Osteoblast (primary cell): Measurements from ENCODE around the gene ZIM2. TPM values are rescaled to one million over a fixed set of nuclear protein-coding genes. Genes with fewer than 3 reads are reported as not detected.

ENCODE experiments used
- DNase-seq: peaks from one replicate; pipeline ENCODE4 v3.0.0; 2011; ENCODE audit warnings: low spot score, mixed read lengths; ENCODE audit not compliant: insufficient read length; ENCODE audit errors: missing footprints
- H2AFZ ChIP-seq: 2 replicates; pipeline ENCODE4 v1.6.0; 2011; ENCODE audit warnings: mild to moderate bottlenecking, low read length
- H3K27ac ChIP-seq: 2 replicates; pipeline ENCODE4 v1.5.1; 2011; ENCODE audit warnings: mild to moderate bottlenecking, low read depth, low read length, moderate library complexity
- H3K27me3 ChIP-seq: 2 replicates; pipeline ENCODE4 v1.6.0; 2012; ENCODE audit warnings: mild to moderate bottlenecking, control low read depth, inconsistent platforms, low read length, moderate library complexity; ENCODE audit not compliant: insufficient read depth
- H3K36me3 ChIP-seq: 2 replicates; pipeline ENCODE4 v1.5.1; 2011; ENCODE audit warnings: mild to moderate bottlenecking, low read length, control low read depth, moderate library complexity; ENCODE audit not compliant: insufficient read depth
- H3K4me1 ChIP-seq: 2 replicates; pipeline ENCODE4 v1.5.1; 2011; ENCODE audit warnings: mild to moderate bottlenecking, low read length, control low read depth, moderate library complexity; ENCODE audit not compliant: insufficient read depth
- H3K4me2 ChIP-seq: 2 replicates; pipeline ENCODE4 v1.6.0; 2011; ENCODE audit warnings: mild to moderate bottlenecking, low read length; ENCODE audit not compliant: insufficient read depth
- H3K4me3 ChIP-seq: fragments of 200-600 bp; sonication (generic); 3 replicates; pipeline ENCODE4 v1.5.1; 2012; ENCODE audit warnings: mild to moderate bottlenecking, low read length, inconsistent platforms; ENCODE audit not compliant: insufficient read depth
- H3K79me2 ChIP-seq: 2 replicates; pipeline ENCODE4 v1.6.0; 2012; ENCODE audit warnings: mild to moderate bottlenecking, low read length, control low read depth, inconsistent platforms; ENCODE audit not compliant: insufficient read depth
- H3K9me3 ChIP-seq: 2 replicates; pipeline ENCODE4 v1.5.1; 2011; ENCODE audit warnings: low read depth, low read length, control low read depth
- H4K20me1 ChIP-seq: 2 replicates; pipeline ENCODE4 v1.6.0; 2012; ENCODE audit warnings: mild to moderate bottlenecking, low read length, control low read depth; ENCODE audit not compliant: insufficient read depth
- CTCF ChIP-seq: IDR thresholded peaks from 2 replicates; pipeline ENCODE4 v1.5.1; 2011; ENCODE audit warnings: mild to moderate bottlenecking, low read depth, low read length, moderate library complexity; ENCODE audit errors: extremely low read depth
- total RNA-seq: library from RNA; depleted of rRNA; stranded (reverse); fragments of >200 nt; gene quantifications from 2 replicates; pipeline ENCODE4 v1.2.3, GENCODE V29; 2012

The ZIM2 gene
- total RNA-seq, 1 donor: not detected

- Histone ChIP-seq H3K4me2 (no peak overlapping the region), H3K4me1 (no peaks in the 10 kb centered on the region), H3K27me3 (no peaks in the 10 kb centered on the region), H2AFZ (no peak overlapping the region), H3K79me2 (no peaks in the 10 kb centered on the region), H3K9me3 (peaks cover 6% of the 10 kb centered on the region), H4K20me1 (no peaks in the 10 kb centered on the region), H3K36me3 (no peaks in the 10 kb centered on the region), H3K27ac (no peak overlapping the region), H3K4me3 (no peak overlapping the region)
- no peak for TF ChIP-seq CTCF
- DNase-seq: no peak
These were observed 27.0 kb downstream of the ZIM2 start for GRCh38 chr19:56813531-56813930.

GRCh38 chr19:56811480-56811879 is 29.0 kb downstream of the ZIM2 start:
- Histone ChIP-seq H3K27me3 (no peaks in the 10 kb centered on the region), H3K4me3 (no peak overlapping the region), H3K79me2 (no peaks in the 10 kb centered on the region), H3K4me2 (no peak overlapping the region), H2AFZ (no peak overlapping the region), H3K9me3 (peaks cover 2% of the 10 kb centered on the region), H3K27ac (no peak overlapping the region), H4K20me1 (no peaks in the 10 kb centered on the region), H3K36me3 (no peaks in the 10 kb centered on the region), H3K4me1 (no peaks in the 10 kb centered on the region)
- TF ChIP-seq CTCF: no peak
- DNase-seq: no peak

GRCh38 chr19:56810260-56810659 is 30.3 kb downstream of the ZIM2 start:
- Histone ChIP-seq H3K4me2 (no peak overlapping the region), H3K79me2 (no peaks in the 10 kb centered on the region), H3K9me3 (peaks cover 2% of the 10 kb centered on the region), H4K20me1 (no peaks in the 10 kb centered on the region), H3K36me3 (no peaks in the 10 kb centered on the region), H3K4me3 (no peak overlapping the region), H3K27me3 (no peaks in the 10 kb centered on the region), H3K27ac (no peak overlapping the region), H3K4me1 (no peaks in the 10 kb centered on the region), H2AFZ (no peak overlapping the region)
- TF ChIP-seq CTCF: no peak
- no peak for DNase-seq

GRCh38 chr19:56808717-56809392 is 31.7 kb downstream of the ZIM2 start:
- H3K27ac ChIP-seq: no peak overlapping the region
- peaks cover 2% of the 10 kb centered on the region for H3K9me3 ChIP-seq
- no peaks in the 10 kb centered on the region for H4K20me1 ChIP-seq
- no peaks in the 10 kb centered on the region for H3K27me3 ChIP-seq
- no peak overlapping the region for H3K4me2 ChIP-seq
- H2AFZ ChIP-seq: no peak overlapping the region
- H3K4me3 ChIP-seq: no peak overlapping the region
- no peaks in the 10 kb centered on the region for H3K79me2 ChIP-seq
- TF ChIP-seq CTCF: no peak
- H3K4me1 ChIP-seq: no peaks in the 10 kb centered on the region
- no peaks in the 10 kb centered on the region for H3K36me3 ChIP-seq
- DNase-seq: no peak
